Gastrocnemius medialis (tissue), 4 donors: ENCODE results near the gene TP53AIP1. TPM values are rescaled to one million over a fixed set of nuclear protein-coding genes. Genes with fewer than 3 reads are reported as not detected.

Experiments used
- ATAC-seq, 2 donors: fragments of 150-250 bp; one replicate each; pipeline ENCODE4 v1.9.1; 2016
- DNase-seq, 2 donors: peaks; one replicate each; pipeline ENCODE4 v3.0.0-alpha.2; 2019
- H3K27ac ChIP-seq, 4 donors: fragments of 200-600 bp; sonication (generic); 1 replicate in 1 of 4; 2 replicates in 3 of 4; pipeline ENCODE4 v1.5.1; 2016 to 2018; ENCODE audit warnings: mild to moderate bottlenecking in 2 of 4, moderate library complexity in 1 of 4
- H3K27me3 ChIP-seq, 3 donors: fragments of 200-600 bp; sonication (generic) in 2 of 3; 1 replicate in 1 of 3; 2 replicates in 2 of 3; pipeline versions ENCODE4 v1.5.1 to v1.6.0; 2016 to 2019; ENCODE audit warnings: mild to moderate bottlenecking in 1 of 3, moderate library complexity in 1 of 3
- H3K36me3 ChIP-seq, 2 donors: fragments of 200-600 bp; sonication (generic) in 1 of 2; one replicate each; pipeline ENCODE4 v1.5.1; 2017 to 2018
- H3K4me1 ChIP-seq, 2 donors: fragments of 200-600 bp; sonication (generic) in 1 of 2; one replicate each; pipeline ENCODE4 v1.5.1; 2016 to 2017; ENCODE audit warnings: mild to moderate bottlenecking in 2 of 2
- H3K4me3 ChIP-seq, 4 donors: fragments of 200-600 bp; sonication (generic) in 3 of 4; 1 replicate in 1 of 4; 2 replicates in 3 of 4; pipeline ENCODE4 v1.5.1; 2016 to 2019; ENCODE audit warnings: mild to moderate bottlenecking in 2 of 4
- H3K9me3 ChIP-seq, 3 donors: fragments of 200-600 bp; sonication (generic) in 2 of 3; 1 replicate in 1 of 3; 2 replicates in 2 of 3; pipeline ENCODE4 v1.5.1; 2016 to 2019
- POLR2A ChIP-seq, 2 donors: fragments of 450-650 bp; IDR thresholded peaks; one replicate each; pipeline ENCODE4 v1.6.1; 2017; ENCODE audit warnings: antibody characterized with exemption in 2 of 2, mild to moderate bottlenecking in 2 of 2, moderate library complexity in 2 of 2
- in situ Hi-C, 4 donors: fragments of 200-750 bp; cut with MboI; loops; one replicate each; pipeline versions ENCODE4 v1.15.0 to v1.8.0; 2017; ENCODE audit warnings: low sequenced_read_pairs in 4 of 4
- intact Hi-C: fragments of 100-400 bp; cut with DNase I; formaldehyde crosslinking; loops from one replicate; pipeline ENCODE4 v1.15.1; 2023; ENCODE audit warnings: low total_unique reads
- total RNA-seq, 4 donors: library from RNA; depleted of rRNA; stranded (reverse); fragments of >200 nt; gene quantifications; one replicate each; pipeline versions ENCODE4 v1.1.0 to v1.2.3, GENCODE V29; 2016
- TF ChIP-seq, protein P1 (sequence below), 5 experiments: fragments of 450-650 bp in 3 of 5; fragments of 200-600 bp in 2 of 5; sonication (generic) in 2 of 5; IDR thresholded peaks in 4 of 5; conservative IDR thresholded peaks in 1 of 5; 1 replicate in 4 of 5; 2 replicates in 1 of 5; pipeline ENCODE4 v1.5.1; 2016 to 2019; ENCODE audit warnings: antibody characterized with exemption in 5 of 5, mild to moderate bottlenecking in 3 of 5, moderate library complexity in 3 of 5

Gene TP53AIP1
- total RNA-seq, 4 donors from 2014 or later = not detected

DNA sequence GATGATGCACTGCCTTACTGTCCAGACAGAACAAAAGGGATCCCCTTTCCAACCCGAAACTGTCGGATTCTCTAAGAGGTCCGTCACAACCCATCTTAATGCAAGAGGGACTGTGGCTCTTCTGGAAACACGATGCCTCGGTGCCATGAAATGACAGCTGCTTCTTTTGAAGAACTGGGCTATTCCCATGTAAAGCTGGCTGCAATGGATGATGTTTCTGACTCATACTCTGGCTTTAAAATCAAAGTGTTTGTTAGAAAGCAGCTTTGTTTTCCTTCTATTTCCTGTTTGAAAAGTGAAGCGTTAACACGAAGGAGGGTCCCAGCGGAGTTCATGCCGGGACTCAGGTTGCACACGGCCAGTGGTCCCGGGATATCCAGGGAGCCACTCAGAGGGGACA, 3.1 kb downstream of the TP53AIP1 start:
- no peaks in the 10 kb centered on the region for H3K9me3 ChIP-seq
- TF ChIP-seq POLR2A (IDR thresholded peaks at IDR 0.05) = no peak
- TF ChIP-seq, protein P1, sequence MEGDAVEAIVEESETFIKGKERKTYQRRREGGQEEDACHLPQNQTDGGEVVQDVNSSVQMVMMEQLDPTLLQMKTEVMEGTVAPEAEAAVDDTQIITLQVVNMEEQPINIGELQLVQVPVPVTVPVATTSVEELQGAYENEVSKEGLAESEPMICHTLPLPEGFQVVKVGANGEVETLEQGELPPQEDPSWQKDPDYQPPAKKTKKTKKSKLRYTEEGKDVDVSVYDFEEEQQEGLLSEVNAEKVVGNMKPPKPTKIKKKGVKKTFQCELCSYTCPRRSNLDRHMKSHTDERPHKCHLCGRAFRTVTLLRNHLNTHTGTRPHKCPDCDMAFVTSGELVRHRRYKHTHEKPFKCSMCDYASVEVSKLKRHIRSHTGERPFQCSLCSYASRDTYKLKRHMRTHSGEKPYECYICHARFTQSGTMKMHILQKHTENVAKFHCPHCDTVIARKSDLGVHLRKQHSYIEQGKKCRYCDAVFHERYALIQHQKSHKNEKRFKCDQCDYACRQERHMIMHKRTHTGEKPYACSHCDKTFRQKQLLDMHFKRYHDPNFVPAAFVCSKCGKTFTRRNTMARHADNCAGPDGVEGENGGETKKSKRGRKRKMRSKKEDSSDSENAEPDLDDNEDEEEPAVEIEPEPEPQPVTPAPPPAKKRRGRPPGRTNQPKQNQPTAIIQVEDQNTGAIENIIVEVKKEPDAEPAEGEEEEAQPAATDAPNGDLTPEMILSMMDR (IDR thresholded peaks at IDR 0.05 in 4 of 5, conservative IDR thresholded peaks at IDR 0.05 in 1 of 5) = no peak
- H3K27me3 ChIP-seq = peaks cover 0 to 15% (median 5%) of the 10 kb centered on the region in 3 donors
- intact Hi-C loops (no loop called here), in situ Hi-C loops (no loop called here)
- no peak overlapping the region for H3K27ac ChIP-seq
- H3K4me3 ChIP-seq = no peak overlapping the region
- DNase-seq (no peak), ATAC-seq (no peak)
- H3K36me3 ChIP-seq = no peaks in the 10 kb centered on the region
- no peaks in the 10 kb centered on the region for H3K4me1 ChIP-seq

DNA sequence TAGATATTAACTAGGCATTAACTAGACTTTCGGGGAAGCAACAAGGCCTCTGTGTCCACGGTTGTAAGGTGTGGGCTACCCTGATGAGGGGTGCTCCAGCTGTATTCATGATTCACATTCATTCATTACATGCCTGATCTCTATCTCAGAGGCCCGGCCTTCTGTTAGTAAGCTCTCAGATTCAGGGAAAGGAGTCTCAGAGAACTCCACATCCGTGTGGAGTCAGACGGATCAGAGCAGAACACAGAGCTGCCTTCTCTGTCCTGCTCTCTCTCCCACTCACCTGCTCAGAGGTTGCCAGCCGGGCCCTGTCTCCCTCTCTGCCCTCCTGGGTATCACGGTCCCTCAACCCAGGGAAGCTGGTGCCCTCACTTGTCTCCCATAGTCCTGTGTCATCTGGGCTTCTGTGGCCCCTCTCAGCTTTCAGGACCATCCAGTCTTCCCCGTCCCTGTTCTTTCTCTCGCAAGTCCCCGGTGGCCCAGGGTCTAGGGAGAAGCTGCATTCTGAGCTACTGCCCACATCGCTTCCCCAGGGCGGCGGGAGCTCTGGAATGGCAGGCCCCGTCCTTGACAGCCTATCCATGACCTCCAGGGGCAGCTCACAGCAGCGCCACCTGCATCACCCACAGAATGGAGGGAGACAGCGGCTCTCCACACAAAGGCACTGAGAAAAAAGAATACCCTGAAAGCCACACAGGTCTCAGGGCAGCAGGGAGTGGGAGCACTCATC, 4.3 kb downstream of the TP53AIP1 start:
- no peak for TF ChIP-seq POLR2A (IDR thresholded peaks at IDR 0.05)
- TF ChIP-seq, protein P1 (IDR thresholded peaks at IDR 0.05 in 4 of 5, conservative IDR thresholded peaks at IDR 0.05 in 1 of 5) = no peak
- Histone ChIP-seq H3K27ac (no peak overlapping the region), H3K9me3 (no peaks in the 10 kb centered on the region), H3K4me1 (no peaks in the 10 kb centered on the region), H3K4me3 (no peak overlapping the region), H3K36me3 (no peaks in the 10 kb centered on the region), H3K27me3 (peaks cover 0 to 11% (median 5%) of the 10 kb centered on the region in 3 donors)
- intact Hi-C loops (no loop called here), in situ Hi-C loops (no loop called here)
- DNase-seq (no peak), ATAC-seq (no peak)

DNA sequence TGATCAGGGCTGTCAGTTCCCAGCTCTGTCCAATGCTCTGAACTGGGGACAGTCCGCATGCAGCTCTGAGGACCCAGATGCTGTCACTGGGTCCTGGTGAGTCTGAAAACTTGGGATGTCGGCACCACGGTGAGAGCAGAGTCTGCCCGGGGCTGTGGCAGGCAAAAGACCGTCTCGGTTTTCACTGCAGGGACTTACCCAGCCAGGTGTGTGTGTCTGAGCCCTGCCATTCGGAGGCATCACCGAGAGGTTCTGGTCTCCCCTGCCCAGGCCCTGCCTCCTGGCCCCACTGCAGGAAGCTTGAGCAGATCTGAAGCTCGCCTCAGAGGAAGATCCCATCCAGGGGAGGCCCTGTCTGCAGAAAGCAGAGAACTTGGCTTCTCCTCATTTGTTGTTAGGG, 5.2 kb downstream of the TP53AIP1 start:
- H3K9me3 ChIP-seq = no peaks in the 10 kb centered on the region
- no peaks in the 10 kb centered on the region for H3K36me3 ChIP-seq
- ATAC-seq (no peak), DNase-seq (no peak)
- no peak overlapping the region for H3K27ac ChIP-seq
- intact Hi-C loops (no loop called here), in situ Hi-C loops (no loop called here)
- no peak overlapping the region for H3K4me3 ChIP-seq
- no peak for TF ChIP-seq POLR2A (IDR thresholded peaks at IDR 0.05)
- TF ChIP-seq, protein P1 (IDR thresholded peaks at IDR 0.05 in 4 of 5, conservative IDR thresholded peaks at IDR 0.05 in 1 of 5) = no peak
- peaks cover 0 to 11% (median 5%) of the 10 kb centered on the region in 3 donors for H3K27me3 ChIP-seq
- no peaks in the 10 kb centered on the region for H3K4me1 ChIP-seq

DNA sequence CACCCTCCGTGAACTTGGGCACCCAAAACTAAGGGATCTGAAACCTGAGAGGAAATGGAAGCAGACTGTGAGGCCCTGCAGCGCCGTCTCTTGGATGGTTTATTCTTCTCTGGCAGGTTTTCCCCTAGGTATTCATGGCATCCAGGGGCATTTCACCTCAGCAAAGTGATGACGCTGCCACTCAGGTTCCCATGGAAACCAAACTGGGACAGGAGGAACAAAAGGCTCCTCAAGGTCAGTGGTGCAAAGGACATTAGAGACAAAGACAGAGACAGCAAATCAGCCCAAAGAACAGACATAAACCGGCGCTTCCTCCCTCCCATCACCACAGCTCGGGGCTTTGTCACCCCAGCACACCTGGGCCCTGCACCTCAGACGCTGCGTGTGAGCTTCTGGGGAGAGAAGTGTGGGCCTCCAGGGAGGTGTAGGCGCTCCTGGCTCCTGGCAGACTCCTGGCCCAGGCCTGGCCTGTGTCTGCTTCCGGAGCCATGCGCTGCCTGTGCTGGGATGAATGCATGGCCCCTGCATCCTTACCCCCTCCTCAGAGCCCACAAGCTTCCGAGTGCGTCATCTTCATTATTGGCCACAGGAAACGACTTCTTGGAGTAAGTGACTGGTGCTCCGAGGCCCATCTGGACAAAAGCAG, 5.9 kb downstream of the TP53AIP1 start:
- Histone ChIP-seq H3K4me3 (no peak overlapping the region), H3K4me1 (no peaks in the 10 kb centered on the region), H3K27ac (no peak overlapping the region), H3K36me3 (no peaks in the 10 kb centered on the region), H3K27me3 (peaks cover 0 to 10% (median 5%) of the 10 kb centered on the region in 3 donors), H3K9me3 (no peaks in the 10 kb centered on the region)
- intact Hi-C loops = no loop called here
- in situ Hi-C loops = no loop called here
- DNase-seq (no peak), ATAC-seq (no peak)
- TF ChIP-seq, protein P1 (IDR thresholded peaks at IDR 0.05 in 4 of 5, conservative IDR thresholded peaks at IDR 0.05 in 1 of 5) = no peak
- no peak for TF ChIP-seq POLR2A (IDR thresholded peaks at IDR 0.05)
